Measurements from ENCODE around the gene RNF168.

RNF168 gene

GRCh38 chr3:196518966-196519717 is 15.6 kb upstream of the RNF168 start:
- Mint-ChIP-seq H3K27me3 (ENCODE audit: low read depth) (peaks cover 4% of the 10 kb centered on the region), H3K4me3 (no peak overlapping the region), H3K36me3 (ENCODE audit: low read depth) (peaks cover 14% of the 10 kb centered on the region), H3K27ac (no peak overlapping the region), H3K4me1 (no peaks in the 10 kb centered on the region), H3K9me3 (peaks cover 61% of the 10 kb centered on the region)
- no peak for TF ChIP-seq CTCF (IDR thresholded peaks at IDR 0.05; ENCODE audit: unreplicated experiment in 3 of 3)

GRCh38 chr3:196517919-196518318 is 14.4 kb upstream of the RNF168 start:
- H3K9me3 Mint-ChIP-seq, result peaks cover 65% of the 10 kb centered on the region
- H3K36me3 Mint-ChIP-seq (ENCODE audit: low read depth), result peaks cover 14% of the 10 kb centered on the region
- no peak overlapping the region for H3K4me3 Mint-ChIP-seq
- peaks cover 3% of the 10 kb centered on the region for H3K27me3 Mint-ChIP-seq (ENCODE audit: low read depth)
- no peak overlapping the region for H3K27ac Mint-ChIP-seq
- no peaks in the 10 kb centered on the region for H3K4me1 Mint-ChIP-seq
- TF ChIP-seq CTCF (IDR thresholded peaks at IDR 0.05; ENCODE audit: unreplicated experiment in 3 of 3), result no peak

- no peak for TF ChIP-seq CTCF (IDR thresholded peaks at IDR 0.05; ENCODE audit: unreplicated experiment in 3 of 3)
- Mint-ChIP-seq H3K9me3 (peaks cover 60% of the 10 kb centered on the region), H3K4me1 (no peaks in the 10 kb centered on the region), H3K27ac (no peak overlapping the region), H3K36me3 (ENCODE audit: low read depth) (peaks cover 14% of the 10 kb centered on the region), H3K4me3 (no peak overlapping the region), H3K27me3 (ENCODE audit: low read depth) (no peaks in the 10 kb centered on the region)
Measured at GRCh38 chr3:196517162-196517800, 13.7 kb upstream of the RNF168 start.

GRCh38 chr3:196514913-196515621 is 11.5 kb upstream of the RNF168 start, which contains the start of gene SMCO1:
Gene SMCO1, minus strand, starts transcription at chr3:196515346. Its CDS starts 137 bp downstream, at chr3:196515209.
- Mint-ChIP-seq H3K9me3 (peaks cover 47% of the 10 kb centered on the region), H3K27me3 (ENCODE audit: low read depth) (peaks cover 4% of the 10 kb centered on the region), H3K4me1 (no peaks in the 10 kb centered on the region), H3K4me3 (no peak within 1 kb of the TSS), H3K36me3 (ENCODE audit: low read depth) (peaks cover 5% of the 10 kb centered on the region), H3K27ac (no peak within 1 kb of the TSS)
- TF ChIP-seq CTCF (IDR thresholded peaks at IDR 0.05; ENCODE audit: unreplicated experiment in 3 of 3), result no peak

- peaks cover 4% of the 10 kb centered on the region for H3K27me3 Mint-ChIP-seq (ENCODE audit: low read depth)
- no peak overlapping the region for H3K4me3 Mint-ChIP-seq
- H3K36me3 Mint-ChIP-seq (ENCODE audit: low read depth), result no peaks in the 10 kb centered on the region
- H3K9me3 Mint-ChIP-seq, result peaks cover 40% of the 10 kb centered on the region
- TF ChIP-seq CTCF (IDR thresholded peaks at IDR 0.05; ENCODE audit: unreplicated experiment in 3 of 3), result no peak
- H3K27ac Mint-ChIP-seq, result no peak overlapping the region
- no peaks in the 10 kb centered on the region for H3K4me1 Mint-ChIP-seq
Measured at GRCh38 chr3:196514350-196514716, 10.8 kb upstream of the RNF168 start.

Data from nephron (organoid).